H1 (cell line): Measurements from ENCODE around the gene OR2T11. TPM values are rescaled to one million over a fixed set of nuclear protein-coding genes. Genes with fewer than 3 reads are reported as not detected.
"Not testable (repeated sequence)": the region's sequence is repeated elsewhere in the genome, so short reads cannot be mapped to it uniquely, and the experiment has no call there.

Experiments
- CTCF ChIA-PET: fragments of 300-600 bp; sonication (Branson Sonifier 250); formaldehyde crosslinking; loops from one replicate; lab custom pipeline; 2021; ENCODE audit not compliant: partially characterized antibody; lab: Charles Lee
- POLR2A ChIA-PET: fragments of 300-600 bp; sonication (Branson Sonifier 250); formaldehyde crosslinking; loops from one replicate; lab custom pipeline; 2021; ENCODE audit warnings: inconsistent platforms; ENCODE audit not compliant: partially characterized antibody; lab: Charles Lee
- DNase-seq, 2 experiments: peaks; one replicate each; pipeline versions ENCODE4 v3.0.0 to v3.0.0-alpha.2; 2010 to 2022; ENCODE audit warnings: low spot score in 2 of 2, low read depth in 1 of 2, mixed read lengths in 1 of 2
- FAIRE-seq: peaks from 2 replicates; lab custom pipeline; 2011; peaks lifted over from hg19 to GRCh38; lab: Jason Lieb, UNC
- H2AFZ ChIP-seq: 2 replicates; pipeline ENCODE4 v1.8.1; 2012; ENCODE audit warnings: low read length, inconsistent platforms
- H2AK5ac ChIP-seq: 2 replicates; pipeline ENCODE4 v1.6.1; 2013; ENCODE audit warnings: low read depth, low read length
- H2BK120ac ChIP-seq: replicated peaks from 2 replicates; pipeline ENCODE3; 2013; ENCODE audit warnings: low read depth, low read length, inconsistent platforms
- H2BK12ac ChIP-seq: 2 replicates; pipeline ENCODE4 v1.6.1; 2013; ENCODE audit warnings: low read depth, low read length
- H2BK15ac ChIP-seq: 2 replicates; pipeline ENCODE4 v1.6.1; 2013; ENCODE audit warnings: low read length
- H2BK20ac ChIP-seq: 2 replicates; pipeline ENCODE4 v1.6.1; 2013; ENCODE audit warnings: low read length
- H2BK5ac ChIP-seq: 2 replicates; pipeline ENCODE4 v1.6.1; 2013; ENCODE audit warnings: low read depth, low read length
- H3K14ac ChIP-seq: 2 replicates; pipeline ENCODE4 v1.6.1; 2013; ENCODE audit warnings: inconsistent platforms; ENCODE audit not compliant: insufficient read length
- H3K18ac ChIP-seq: 2 replicates; pipeline ENCODE4 v1.6.1; 2013; ENCODE audit warnings: low read length; ENCODE audit errors: extremely low read depth
- H3K23ac ChIP-seq: 2 replicates; pipeline ENCODE4 v1.6.1; 2013; ENCODE audit warnings: inconsistent platforms; ENCODE audit not compliant: insufficient read length
- H3K23me2 ChIP-seq: 2 replicates; pipeline ENCODE4 v1.6.1; 2013; ENCODE audit warnings: low read depth, low read length
- H3K27ac ChIP-seq: 2 replicates; pipeline ENCODE4 v1.6.1; 2011; ENCODE audit warnings: low read depth, low read length, inconsistent platforms
- H3K27me3 ChIP-seq, 4 experiments: replicated peaks in 1 of 4; 1 replicate in 1 of 4; 2 replicates in 3 of 4; pipeline versions ENCODE4 v1.6.1 to v1.8.1; 2011 to 2013; ENCODE audit warnings: low read length in 3 of 4, mild to moderate bottlenecking in 3 of 4, inconsistent platforms in 2 of 4, mixed read lengths in 2 of 4, moderate library complexity in 1 of 4; ENCODE audit not compliant: control insufficient read depth in 3 of 4, insufficient read depth in 3 of 4; ENCODE audit errors: extremely low read depth in 1 of 4
- H3K36me3 ChIP-seq, 4 experiments: 2 replicates each; pipeline versions ENCODE4 v1.6.1 to v1.8.1; 2011 to 2013; ENCODE audit warnings: mild to moderate bottlenecking in 4 of 4, low read length in 3 of 4, moderate library complexity in 2 of 4, control low read depth in 1 of 4, inconsistent platforms in 1 of 4; ENCODE audit not compliant: insufficient read depth in 4 of 4, control insufficient read depth in 2 of 4
- H3K4ac ChIP-seq: replicated peaks from 2 replicates; pipeline ENCODE3; 2013; ENCODE audit warnings: low read length, low read depth, mixed read lengths, inconsistent platforms; ENCODE audit not compliant: insufficient read length
- H3K4me1 ChIP-seq, 4 experiments: replicated peaks in 1 of 4; 1 replicate in 1 of 4; 2 replicates in 3 of 4; pipeline versions ENCODE4 v1.6.1 to v1.8.1; 2011 to 2013; ENCODE audit warnings: low read length in 3 of 4, inconsistent platforms in 2 of 4, mixed read lengths in 1 of 4; ENCODE audit not compliant: insufficient read depth in 4 of 4, control insufficient read depth in 3 of 4
- H3K4me2 ChIP-seq, 2 experiments: 2 replicates each; pipeline versions ENCODE4 v1.6.1 to v1.8.1; 2011 to 2013; ENCODE audit warnings: low read depth in 2 of 2, low read length in 2 of 2, control low read depth in 1 of 2, inconsistent platforms in 1 of 2, mild to moderate bottlenecking in 1 of 2; ENCODE audit not compliant: insufficient read depth in 1 of 2
- H3K4me3 ChIP-seq, 4 experiments: fragments of 200-600, 300-600 bp in 1 of 4; sonication (generic), shearing (Covaris generic), sonication (Bioruptor Twin) in 1 of 4; 2 replicates each; pipeline versions ENCODE4 v1.5.1 to v1.8.1; 2011 to 2016; ENCODE audit warnings: low read length in 4 of 4, low read depth in 3 of 4, control low read depth in 2 of 4, inconsistent platforms in 2 of 4, mild to moderate bottlenecking in 2 of 4, mixed read lengths in 1 of 4, moderate library complexity in 1 of 4; ENCODE audit not compliant: insufficient read depth in 2 of 4; ENCODE audit errors: extremely low read depth in 1 of 4
- H3K56ac ChIP-seq: replicated peaks from 2 replicates; pipeline ENCODE3; 2013; ENCODE audit warnings: low read depth, mild to moderate bottlenecking, mixed read lengths, low read length, inconsistent platforms; ENCODE audit not compliant: insufficient read length
- H3K79me1 ChIP-seq: 2 replicates; pipeline ENCODE4 v1.6.1; 2013; ENCODE audit warnings: low read depth, low read length, control low read depth
- H3K79me2 ChIP-seq, 2 experiments: 2 replicates each; pipeline versions ENCODE4 v1.6.1 to v1.8.1; 2012 to 2013; ENCODE audit warnings: low read length in 2 of 2, mild to moderate bottlenecking in 2 of 2, inconsistent platforms in 1 of 2; ENCODE audit not compliant: insufficient read depth in 2 of 2, control insufficient read depth in 1 of 2
- H3K9ac ChIP-seq, 4 experiments: replicated peaks in 1 of 4; 1 replicate in 1 of 4; 2 replicates in 3 of 4; pipeline versions ENCODE4 v1.6.1 to v1.8.1; 2011 to 2013; ENCODE audit warnings: low read depth in 3 of 4, low read length in 3 of 4, control low read depth in 2 of 4, mild to moderate bottlenecking in 2 of 4, moderate library complexity in 2 of 4, inconsistent platforms in 1 of 4; ENCODE audit errors: extremely low read depth in 1 of 4
- H3K9me3 ChIP-seq, 2 experiments: 2 replicates each; pipeline versions ENCODE4 v1.6.1 to v1.8.1; 2012 to 2013; ENCODE audit warnings: mild to moderate bottlenecking in 2 of 2, moderate library complexity in 2 of 2, control low read depth in 1 of 2, inconsistent platforms in 1 of 2, low read depth in 1 of 2, low read length in 1 of 2, mixed read lengths in 1 of 2; ENCODE audit not compliant: insufficient read depth in 2 of 2
- H4K20me1 ChIP-seq, 2 experiments: replicated peaks in 1 of 2; 2 replicates each; pipeline versions ENCODE3 to v1.8.1; 2011 to 2013; ENCODE audit warnings: inconsistent platforms in 2 of 2, low read length in 2 of 2, mild to moderate bottlenecking in 1 of 2; ENCODE audit not compliant: insufficient read depth in 2 of 2, control insufficient read depth in 1 of 2
- H4K5ac ChIP-seq: 2 replicates; pipeline ENCODE4 v1.6.1; 2013; ENCODE audit warnings: low read length, low read depth, mixed read lengths, inconsistent platforms; ENCODE audit not compliant: insufficient read length
- H4K8ac ChIP-seq: 2 replicates; pipeline ENCODE4 v1.8.0; 2013; ENCODE audit warnings: mild to moderate bottlenecking, moderate library complexity, low read length, inconsistent platforms; ENCODE audit not compliant: insufficient read depth; ENCODE audit errors: extremely low read depth
- H4K91ac ChIP-seq: replicated peaks from 2 replicates; pipeline ENCODE3; 2013; ENCODE audit warnings: low read length, mixed read lengths, inconsistent platforms; ENCODE audit not compliant: insufficient read length
- CHD2 ChIP-seq: IDR thresholded peaks from 2 replicates; pipeline ENCODE4 v1.6.1; 2012; ENCODE audit warnings: low read length, improper control_type of control experiment
- POLR2A ChIP-seq, 2 experiments: IDR thresholded peaks; 1 replicate in 1 of 2; 2 replicates in 1 of 2; pipeline ENCODE4 v1.6.1; 2011; ENCODE audit warnings: low read depth in 2 of 2, low read length in 2 of 2, mild to moderate bottlenecking in 2 of 2; ENCODE audit errors: control extremely low read depth in 1 of 2
- WGBS, 2 experiments: shearing (Covaris generic) in 1 of 2; methylation state at CpG; one replicate each; pipeline versions ENCODE4 v1.1.6 to v1.1.7; 2013 to 2015; ENCODE audit warnings: low lambda C conversion rate in 2 of 2, mixed read lengths in 2 of 2, inconsistent platforms in 1 of 2, low coverage in 1 of 2, missing lambda C conversion rate in 1 of 2; ENCODE audit not compliant: insufficient replicate concordance in 2 of 2, insufficient coverage in 1 of 2, insufficient read length in 1 of 2; ENCODE audit errors: extremely low coverage in 1 of 2, missing lambda C conversion rate in 1 of 2; 5-methylcytosine and 5-hydroxymethylcytosine counted together
- polyA plus RNA-seq, 7 experiments: library from polyadenylated mRNA; depleted of rRNA in 3 of 7; stranded (reverse) in 5 of 7; unstranded in 2 of 7; fragments of >200 nt in 5 of 7; fragments of 200-250 nt in 2 of 7; gene quantifications; 1 replicate in 5 of 7; 2 replicates in 1 of 7; 4 replicates in 1 of 7; pipeline versions ENCODE4 v1.2.1 to v1.2.3, GENCODE V29; 2011 to 2013; ENCODE audit warnings: missing spikeins in 2 of 7, mixed read lengths in 2 of 7
- total RNA-seq: library from RNA; stranded (reverse); fragmentation: NEBNext Ultra II Directional; extraction: Animal tissue kit (Norgen Biotek cat#: 25700); gene quantifications from 2 replicates; pipeline ENCODE4 v1.2.1, GENCODE V29; 2021

The OR2T11 gene
- total and polyA plus RNA-seq, 2 of the 8 experiments (the other 6 are each of a cell fraction or from before 2014, with no cell fraction given), result not detected

- no peak for TF ChIP-seq POLR2A (IDR thresholded peaks at IDR 0.05; ENCODE audit: control extremely low read depth in 1 of 2, low read depth in 2 of 2, low read length in 2 of 2)
- TF ChIP-seq CHD2, result no peak
- TF ChIP-seq, all 59 proteins: peak for 0
Measured at GRCh38 chr1:248670003-248670402, 35.1 kb upstream of the OR2T11 start (continued).

- H3K4me3 ChIP-seq, H2BK5ac ChIP-seq, H4K20me1 ChIP-seq, H3K4me1 ChIP-seq, H3K23ac ChIP-seq, H3K27me3 ChIP-seq, H3K14ac ChIP-seq, H3K79me1 ChIP-seq, H2AFZ ChIP-seq, H2BK120ac ChIP-seq, H3K4ac ChIP-seq, H3K23me2 ChIP-seq, H3K27ac ChIP-seq, H4K5ac ChIP-seq, H3K9ac ChIP-seq, FAIRE-seq, POLR2A ChIA-PET, CTCF ChIA-PET, H3K18ac ChIP-seq, H4K8ac ChIP-seq, H3K56ac ChIP-seq, H2BK20ac ChIP-seq, H4K91ac ChIP-seq, H3K79me2 ChIP-seq, DNase-seq, H3K4me2 ChIP-seq, H2AK5ac ChIP-seq, H3K36me3 ChIP-seq, H2BK15ac ChIP-seq, H2BK12ac ChIP-seq: not testable (repeated sequence)
- 78% methylated on average over 5 of the region's 5 CpGs; no CpG with 5 or more reads in 1 of the 2 experiments for WGBS, 2 experiments
- H3K9me3 ChIP-seq, result peaks cover 9 to 32% of the 10 kb centered on the region in 2 experiments; a peak in 3 of 4 replicates
Measured at GRCh38 chr1:248663453-248664328, 28.8 kb upstream of the OR2T11 start.
